ENCODE data around the gene JMJD1C.

The JMJD1C gene

DNA sequence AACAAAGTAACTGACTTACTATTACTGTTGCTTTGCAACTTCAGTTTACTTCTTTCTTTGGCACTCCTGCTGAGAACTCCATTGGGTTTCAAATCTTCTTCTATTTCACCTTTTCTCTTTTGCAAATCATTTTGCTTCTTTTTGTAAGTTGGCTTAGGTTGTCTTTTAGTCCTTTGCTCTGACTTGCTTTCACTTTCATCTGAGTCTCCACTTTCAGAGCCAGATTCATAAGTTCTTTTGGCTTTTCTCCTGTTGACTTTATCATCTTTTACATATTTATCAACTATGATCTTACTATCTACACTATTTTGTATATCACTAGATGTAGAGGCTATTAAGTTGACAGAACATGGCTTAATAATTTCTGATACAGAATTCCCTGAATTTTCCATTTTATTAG is 259.2 kb downstream of the JMJD1C start:
- H3K9me3 ChIP-seq (ENCODE audit: control insufficient read depth in 1 of 2, low read length in 2 of 2) = no peaks in the 10 kb centered on the region
- H3K4me3 ChIP-seq (ENCODE audit: low read depth in 1 of 2, low read length in 2 of 2) = peak overlapping the region in 1 of 2 donors; percentile 25
- H3K4me1 ChIP-seq (ENCODE audit: control insufficient read depth in 1 of 2, insufficient read depth in 2 of 2, low read length in 2 of 2) = peaks cover 21 to 47% of the 10 kb centered on the region in 2 donors
- H3K27me3 ChIP-seq (ENCODE audit: low read depth, low read length) = no peaks in the 10 kb centered on the region
- peaks cover under 1 to 17% of the 10 kb centered on the region in 2 donors for H3K36me3 ChIP-seq (ENCODE audit: control insufficient read depth in 1 of 2, insufficient read depth in 2 of 2, low read length in 2 of 2)
- H3K27ac ChIP-seq (ENCODE audit: low read length) = peak overlapping the region; percentile 61

GRCh38 chr10:63205421-63205820 is 260.4 kb downstream of the JMJD1C start:
- Histone ChIP-seq H3K4me3 (ENCODE audit: low read depth in 1 of 2, low read length in 2 of 2) (no peak overlapping the region), H3K27me3 (ENCODE audit: low read depth, low read length) (no peaks in the 10 kb centered on the region), H3K4me1 (ENCODE audit: control insufficient read depth in 1 of 2, insufficient read depth in 2 of 2, low read length in 2 of 2) (peaks cover 21 to 47% of the 10 kb centered on the region in 2 donors), H3K9me3 (ENCODE audit: control insufficient read depth in 1 of 2, low read length in 2 of 2) (no peaks in the 10 kb centered on the region), H3K27ac (ENCODE audit: low read length) (no peak overlapping the region), H3K36me3 (ENCODE audit: control insufficient read depth in 1 of 2, insufficient read depth in 2 of 2, low read length in 2 of 2) (peaks cover 0 to 20% of the 10 kb centered on the region in 2 donors)

DNA sequence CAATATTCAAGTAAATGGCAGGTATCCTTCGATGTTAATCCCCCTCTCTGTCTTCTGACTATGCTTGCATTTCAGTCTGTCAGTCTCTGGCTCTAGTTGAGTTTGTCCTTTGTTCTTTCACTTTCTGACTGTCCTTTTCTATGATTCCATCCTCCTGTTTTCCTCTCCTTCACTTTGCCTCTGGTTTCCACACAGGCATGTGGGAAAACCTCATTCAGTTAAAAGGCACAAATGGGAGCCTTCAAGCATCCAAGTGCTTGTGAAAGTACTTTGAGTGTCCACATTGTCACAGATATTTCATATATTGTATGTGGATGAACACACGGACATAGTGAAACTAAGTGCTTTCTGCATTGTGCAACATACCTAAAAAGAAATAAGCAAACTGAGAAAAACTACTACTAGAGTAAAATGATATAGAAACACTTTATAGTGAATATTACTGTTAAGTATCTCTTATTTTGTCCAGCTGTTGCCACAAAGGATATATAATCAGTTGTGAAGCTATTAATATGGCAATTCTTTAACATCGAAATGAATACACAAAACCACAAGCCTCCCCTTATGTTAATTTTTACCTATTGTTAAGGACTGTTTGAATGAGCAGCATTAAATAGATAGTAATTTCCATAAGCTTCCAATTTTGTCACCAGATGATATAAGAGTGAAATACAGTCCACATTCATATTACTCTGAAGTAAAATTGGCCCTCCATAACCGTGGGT is 260.9 kb downstream of the JMJD1C start:
- peak overlapping the region; percentile 19 for H3K27ac ChIP-seq (ENCODE audit: low read length)
- no peaks in the 10 kb centered on the region for H3K27me3 ChIP-seq (ENCODE audit: low read depth, low read length)
- peaks cover 21 to 48% of the 10 kb centered on the region in 2 donors for H3K4me1 ChIP-seq (ENCODE audit: control insufficient read depth in 1 of 2, insufficient read depth in 2 of 2, low read length in 2 of 2)
- no peaks in the 10 kb centered on the region for H3K9me3 ChIP-seq (ENCODE audit: control insufficient read depth in 1 of 2, low read length in 2 of 2)
- peaks cover 0 to 22% of the 10 kb centered on the region in 2 donors for H3K36me3 ChIP-seq (ENCODE audit: control insufficient read depth in 1 of 2, insufficient read depth in 2 of 2, low read length in 2 of 2)
- no peak overlapping the region for H3K4me3 ChIP-seq (ENCODE audit: low read depth in 1 of 2, low read length in 2 of 2)

DNA sequence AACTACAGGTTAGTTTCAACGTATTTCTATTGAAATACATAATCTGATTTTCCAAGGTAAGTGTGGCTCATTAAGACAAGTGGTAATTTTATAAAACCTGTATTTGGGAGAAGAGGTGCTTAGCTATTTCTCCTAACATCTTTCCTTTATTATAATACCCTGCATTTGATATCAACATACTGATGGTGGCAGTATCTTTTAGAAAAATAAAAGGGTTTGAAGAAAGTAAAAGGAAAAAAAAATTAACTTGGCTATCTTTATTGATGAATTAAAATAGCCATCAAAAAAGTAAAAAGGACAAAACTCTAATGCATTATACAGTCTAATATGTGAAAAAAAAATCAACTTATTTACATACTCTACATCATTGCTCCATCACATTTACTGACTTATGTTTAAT is 264.7 kb downstream of the JMJD1C start:
- no peak overlapping the region for H3K4me3 ChIP-seq (ENCODE audit: low read depth in 1 of 2, low read length in 2 of 2)
- H3K4me1 ChIP-seq (ENCODE audit: control insufficient read depth in 1 of 2, insufficient read depth in 2 of 2, low read length in 2 of 2) = peaks cover 2 to 16% of the 10 kb centered on the region in 2 donors
- no peaks in the 10 kb centered on the region for H3K27me3 ChIP-seq (ENCODE audit: low read depth, low read length)
- H3K9me3 ChIP-seq (ENCODE audit: control insufficient read depth in 1 of 2, low read length in 2 of 2) = no peaks in the 10 kb centered on the region
- no peak overlapping the region for H3K27ac ChIP-seq (ENCODE audit: low read length)
- peaks cover 14 to 25% of the 10 kb centered on the region in 2 donors for H3K36me3 ChIP-seq (ENCODE audit: control insufficient read depth in 1 of 2, insufficient read depth in 2 of 2, low read length in 2 of 2)

GRCh38 chr10:63200431-63200830 is 265.3 kb downstream of the JMJD1C start:
- H3K4me3 ChIP-seq (ENCODE audit: low read depth in 1 of 2, low read length in 2 of 2) = no peak overlapping the region
- peaks cover 0 to 11% of the 10 kb centered on the region in 2 donors for H3K4me1 ChIP-seq (ENCODE audit: control insufficient read depth in 1 of 2, insufficient read depth in 2 of 2, low read length in 2 of 2)
- peaks cover 14 to 24% of the 10 kb centered on the region in 2 donors for H3K36me3 ChIP-seq (ENCODE audit: control insufficient read depth in 1 of 2, insufficient read depth in 2 of 2, low read length in 2 of 2)
- H3K27me3 ChIP-seq (ENCODE audit: low read depth, low read length) = no peaks in the 10 kb centered on the region
- H3K27ac ChIP-seq (ENCODE audit: low read length) = peak overlapping the region; percentile 22
- no peaks in the 10 kb centered on the region for H3K9me3 ChIP-seq (ENCODE audit: control insufficient read depth in 1 of 2, low read length in 2 of 2)

GRCh38 chr10:63199716-63200115 is 266.1 kb downstream of the JMJD1C start:
- no peak overlapping the region for H3K27ac ChIP-seq (ENCODE audit: low read length)
- no peak overlapping the region for H3K4me3 ChIP-seq (ENCODE audit: low read depth in 1 of 2, low read length in 2 of 2)
- H3K9me3 ChIP-seq (ENCODE audit: control insufficient read depth in 1 of 2, low read length in 2 of 2) = no peaks in the 10 kb centered on the region
- no peaks in the 10 kb centered on the region for H3K27me3 ChIP-seq (ENCODE audit: low read depth, low read length)
- H3K36me3 ChIP-seq (ENCODE audit: control insufficient read depth in 1 of 2, insufficient read depth in 2 of 2, low read length in 2 of 2) = peaks cover 19 to 28% of the 10 kb centered on the region in 2 donors
- peaks cover 0 to 11% of the 10 kb centered on the region in 2 donors for H3K4me1 ChIP-seq (ENCODE audit: control insufficient read depth in 1 of 2, insufficient read depth in 2 of 2, low read length in 2 of 2)

GRCh38 chr10:63197344-63198092 is 268.3 kb downstream of the JMJD1C start:
- Histone ChIP-seq H3K9me3 (ENCODE audit: control insufficient read depth in 1 of 2, low read length in 2 of 2) (no peaks in the 10 kb centered on the region), H3K4me1 (ENCODE audit: control insufficient read depth in 1 of 2, insufficient read depth in 2 of 2, low read length in 2 of 2) (peaks cover 0 to 7% of the 10 kb centered on the region in 2 donors), H3K27ac (ENCODE audit: low read length) (peak overlapping the region; percentile 29), H3K36me3 (ENCODE audit: control insufficient read depth in 1 of 2, insufficient read depth in 2 of 2, low read length in 2 of 2) (peaks cover 29 to 44% of the 10 kb centered on the region in 2 donors), H3K4me3 (ENCODE audit: low read depth in 1 of 2, low read length in 2 of 2) (no peak overlapping the region), H3K27me3 (ENCODE audit: low read depth, low read length) (no peaks in the 10 kb centered on the region)

GRCh38 chr10:63192826-63193225 is 273.0 kb downstream of the JMJD1C start:
- Histone ChIP-seq H3K27ac (ENCODE audit: low read length) (no peak overlapping the region), H3K4me3 (ENCODE audit: low read depth in 1 of 2, low read length in 2 of 2) (no peak overlapping the region), H3K9me3 (ENCODE audit: control insufficient read depth in 1 of 2, low read length in 2 of 2) (no peaks in the 10 kb centered on the region), H3K36me3 (ENCODE audit: control insufficient read depth in 1 of 2, insufficient read depth in 2 of 2, low read length in 2 of 2) (peaks cover 41 to 60% of the 10 kb centered on the region in 2 donors), H3K27me3 (ENCODE audit: low read depth, low read length) (no peaks in the 10 kb centered on the region), H3K4me1 (ENCODE audit: control insufficient read depth in 1 of 2, insufficient read depth in 2 of 2, low read length in 2 of 2) (no peaks in the 10 kb centered on the region)

DNA sequence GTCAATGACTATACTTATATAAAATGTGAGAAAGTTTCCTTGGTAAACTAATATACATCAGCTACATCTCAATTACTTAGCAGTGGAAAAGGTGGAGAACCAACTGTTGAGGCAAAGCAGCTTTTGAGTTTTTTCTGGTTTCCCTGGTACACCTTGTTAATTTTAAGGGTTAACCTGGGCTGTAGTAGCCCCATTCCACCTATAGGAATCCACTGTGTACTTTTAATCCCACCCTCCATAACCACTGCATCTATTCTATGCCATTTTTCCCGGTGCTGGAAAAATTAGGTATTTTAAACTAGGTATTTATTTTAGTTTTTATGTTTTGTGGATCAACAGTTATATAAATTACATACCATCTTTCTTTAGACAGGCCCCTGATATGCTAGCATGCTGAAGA is 290.2 kb downstream of the JMJD1C start:
- peaks cover 30 to 39% of the 10 kb centered on the region in 2 donors for H3K36me3 ChIP-seq (ENCODE audit: control insufficient read depth in 1 of 2, insufficient read depth in 2 of 2, low read length in 2 of 2)

DNA sequence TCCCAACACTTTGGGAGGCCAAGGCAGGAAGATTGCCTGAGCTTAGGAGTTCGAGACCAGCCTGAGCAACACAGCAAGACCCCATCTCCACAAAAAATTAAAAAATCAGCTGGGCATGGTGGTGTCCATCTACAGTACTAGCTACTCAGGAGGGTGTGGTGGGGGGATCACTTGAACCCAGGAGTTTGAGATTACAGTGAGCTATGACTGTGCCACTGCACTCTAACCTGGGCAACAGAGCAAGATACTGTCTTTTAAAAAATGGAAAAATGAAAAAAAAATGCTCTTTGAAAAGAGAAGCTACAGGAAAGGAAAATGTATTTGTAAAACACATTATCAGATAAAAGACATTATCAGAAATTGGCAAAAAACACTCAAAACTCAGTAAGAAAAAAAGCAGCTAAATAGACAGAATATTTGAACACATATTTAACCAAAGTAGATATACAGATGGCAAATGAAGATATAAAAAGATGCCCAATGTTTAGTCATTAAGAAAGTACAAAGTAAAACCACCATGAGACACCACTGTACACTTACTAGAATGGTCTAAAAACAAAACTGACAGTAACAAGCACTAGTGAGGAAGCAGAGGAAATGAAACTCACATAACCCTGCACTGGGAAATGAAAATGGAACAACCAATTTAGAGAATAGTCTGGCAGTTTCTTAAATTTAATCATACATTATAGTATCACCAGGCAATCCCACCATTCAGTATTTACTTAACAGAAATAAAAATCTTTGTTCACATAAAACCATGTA is 292.1 kb downstream of the JMJD1C start:
- Histone ChIP-seq H3K4me1 (ENCODE audit: control insufficient read depth in 1 of 2, insufficient read depth in 2 of 2, low read length in 2 of 2) (peaks cover 11 to 23% of the 10 kb centered on the region in 2 donors), H3K27ac (ENCODE audit: low read length) (no peak overlapping the region), H3K36me3 (ENCODE audit: control insufficient read depth in 1 of 2, insufficient read depth in 2 of 2, low read length in 2 of 2) (peaks cover 35 to 41% of the 10 kb centered on the region in 2 donors), H3K27me3 (ENCODE audit: low read depth, low read length) (no peaks in the 10 kb centered on the region), H3K4me3 (ENCODE audit: low read depth in 1 of 2, low read length in 2 of 2) (no peak overlapping the region), H3K9me3 (ENCODE audit: control insufficient read depth in 1 of 2, low read length in 2 of 2) (no peaks in the 10 kb centered on the region)

More for the DNA sequence above, 290.2 kb downstream of the JMJD1C start:
- Histone ChIP-seq H3K4me3 (ENCODE audit: low read depth in 1 of 2, low read length in 2 of 2) (no peak overlapping the region), H3K27ac (ENCODE audit: low read length) (no peak overlapping the region), H3K9me3 (ENCODE audit: control insufficient read depth in 1 of 2, low read length in 2 of 2) (no peaks in the 10 kb centered on the region), H3K4me1 (ENCODE audit: control insufficient read depth in 1 of 2, insufficient read depth in 2 of 2, low read length in 2 of 2) (peaks cover 4 to 11% of the 10 kb centered on the region in 2 donors), H3K27me3 (ENCODE audit: low read depth, low read length) (no peaks in the 10 kb centered on the region)

DNA sequence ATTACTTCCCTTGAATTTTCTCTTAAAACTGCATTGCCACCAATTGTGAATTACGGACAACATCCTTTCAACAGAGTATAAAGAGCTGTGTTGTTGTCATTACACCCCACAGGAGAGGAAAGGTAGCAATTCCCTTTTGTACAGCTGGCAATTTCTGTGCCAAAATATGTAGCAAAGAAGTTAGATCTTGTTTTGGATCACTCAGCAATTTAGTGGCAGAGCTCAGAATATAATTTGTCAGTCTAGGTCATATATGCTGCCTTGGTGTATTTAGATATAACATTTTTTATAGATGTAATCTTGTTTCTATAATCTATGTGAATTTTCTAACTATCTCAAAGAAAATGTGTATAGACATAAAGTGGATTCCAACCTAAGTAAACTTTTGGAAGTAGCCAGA is 293.9 kb downstream of the JMJD1C start:
- Histone ChIP-seq H3K4me1 (ENCODE audit: control insufficient read depth in 1 of 2, insufficient read depth in 2 of 2, low read length in 2 of 2) (peaks cover 11 to 23% of the 10 kb centered on the region in 2 donors), H3K27me3 (ENCODE audit: low read depth, low read length) (no peaks in the 10 kb centered on the region), H3K9me3 (ENCODE audit: control insufficient read depth in 1 of 2, low read length in 2 of 2) (no peaks in the 10 kb centered on the region), H3K4me3 (ENCODE audit: low read depth in 1 of 2, low read length in 2 of 2) (no peak overlapping the region), H3K27ac (ENCODE audit: low read length) (no peak overlapping the region), H3K36me3 (ENCODE audit: control insufficient read depth in 1 of 2, insufficient read depth in 2 of 2, low read length in 2 of 2) (peaks cover 32 to 45% of the 10 kb centered on the region in 2 donors)

Measured in muscle layer of duodenum (tissue), 2 donors.